ENCODE results near the gene CTNNBIP1. TPM values are rescaled to one million over a fixed set of nuclear protein-coding genes. Genes with fewer than 3 reads are reported as not detected.

The CTNNBIP1 gene
- total and polyA plus RNA-seq, 9 of the 15 experiments (the other 6 are each of a cell fraction or from before 2014, with no cell fraction given): 0.65 to 29.2 (median 14.7) TPM

DNA sequence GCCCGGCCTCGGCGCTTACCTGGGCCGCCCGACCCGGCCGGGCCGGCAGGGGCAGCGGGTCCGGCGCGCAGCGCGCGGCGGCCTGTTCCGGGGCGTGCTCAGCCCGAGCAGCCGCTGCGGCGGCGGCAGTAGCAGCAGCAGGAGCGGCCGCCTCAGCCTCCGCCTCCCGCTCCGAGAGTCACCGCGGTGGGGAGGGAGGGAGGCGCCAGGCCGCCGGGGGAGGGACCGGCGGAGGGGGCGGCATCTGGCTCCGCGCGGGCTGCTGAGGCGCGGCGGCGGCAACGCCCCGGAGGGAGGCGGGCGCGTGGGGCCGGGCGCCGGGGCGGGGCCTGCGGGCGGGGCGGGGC is at the start of gene CTNNBIP1 (continued):
- TF ChIP-seq, protein P1, sequence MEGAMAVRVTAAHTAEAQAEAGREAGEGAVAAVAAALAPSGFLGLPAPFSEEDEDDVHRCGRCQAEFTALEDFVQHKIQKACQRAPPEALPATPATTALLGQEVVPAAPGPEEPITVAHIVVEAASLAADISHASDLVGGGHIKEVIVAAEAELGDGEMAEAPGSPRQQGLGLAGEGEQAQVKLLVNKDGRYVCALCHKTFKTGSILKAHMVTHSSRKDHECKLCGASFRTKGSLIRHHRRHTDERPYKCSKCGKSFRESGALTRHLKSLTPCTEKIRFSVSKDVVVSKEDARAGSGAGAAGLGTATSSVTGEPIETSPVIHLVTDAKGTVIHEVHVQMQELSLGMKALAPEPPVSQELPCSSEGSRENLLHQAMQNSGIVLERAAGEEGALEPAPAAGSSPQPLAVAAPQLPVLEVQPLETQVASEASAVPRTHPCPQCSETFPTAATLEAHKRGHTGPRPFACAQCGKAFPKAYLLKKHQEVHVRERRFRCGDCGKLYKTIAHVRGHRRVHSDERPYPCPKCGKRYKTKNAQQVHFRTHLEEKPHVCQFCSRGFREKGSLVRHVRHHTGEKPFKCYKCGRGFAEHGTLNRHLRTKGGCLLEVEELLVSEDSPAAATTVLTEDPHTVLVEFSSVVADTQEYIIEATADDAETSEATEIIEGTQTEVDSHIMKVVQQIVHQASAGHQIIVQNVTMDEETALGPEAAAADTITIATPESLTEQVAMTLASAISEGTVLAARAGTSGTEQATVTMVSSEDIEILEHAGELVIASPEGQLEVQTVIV (CRISPR knock-in tag; IDR thresholded peaks at IDR 0.05; ENCODE audit: borderline replicate concordance): no peak
- no peak for TF ChIP-seq KHSRP (IDR thresholded peaks at IDR 0.05)
- TF ChIP-seq SLC30A9 (CRISPR knock-in tag; IDR thresholded peaks at IDR 0.05): no peak
- no peak for TF ChIP-seq ETS2 (tag; IDR thresholded peaks at IDR 0.05; ENCODE audit: borderline replicate concordance, poor library complexity, severe bottlenecking)
- TF ChIP-seq PCBP1 (IDR thresholded peaks at IDR 0.05; ENCODE audit: low read depth, low read length, poor library complexity, severe bottlenecking): peak; percentile 58
- TF ChIP-seq ZNF134 (CRISPR knock-in tag; conservative IDR thresholded peaks at IDR 0.05): no peak
- no peak for TF ChIP-seq ZNF780A (CRISPR knock-in tag; IDR thresholded peaks at IDR 0.05)
- TF ChIP-seq RBM34 (IDR thresholded peaks at IDR 0.05; ENCODE audit: borderline replicate concordance, insufficient read depth, low read length): no peak
- no peak for TF ChIP-seq KLF1 (tag; IDR thresholded peaks at IDR 0.05)
- peak; percentile 9; the same call in 1 of the 2 replicates for TF ChIP-seq GABPA (tag; conservative IDR thresholded peaks at IDR 0.05; ENCODE audit: low read depth)
- TF ChIP-seq ILK (tag; IDR thresholded peaks at IDR 0.05; ENCODE audit: borderline replicate concordance, low read depth): no peak
- TF ChIP-seq ZNF586 (CRISPR knock-in tag; conservative IDR thresholded peaks at IDR 0.05): no peak
- TF ChIP-seq, protein P2, sequence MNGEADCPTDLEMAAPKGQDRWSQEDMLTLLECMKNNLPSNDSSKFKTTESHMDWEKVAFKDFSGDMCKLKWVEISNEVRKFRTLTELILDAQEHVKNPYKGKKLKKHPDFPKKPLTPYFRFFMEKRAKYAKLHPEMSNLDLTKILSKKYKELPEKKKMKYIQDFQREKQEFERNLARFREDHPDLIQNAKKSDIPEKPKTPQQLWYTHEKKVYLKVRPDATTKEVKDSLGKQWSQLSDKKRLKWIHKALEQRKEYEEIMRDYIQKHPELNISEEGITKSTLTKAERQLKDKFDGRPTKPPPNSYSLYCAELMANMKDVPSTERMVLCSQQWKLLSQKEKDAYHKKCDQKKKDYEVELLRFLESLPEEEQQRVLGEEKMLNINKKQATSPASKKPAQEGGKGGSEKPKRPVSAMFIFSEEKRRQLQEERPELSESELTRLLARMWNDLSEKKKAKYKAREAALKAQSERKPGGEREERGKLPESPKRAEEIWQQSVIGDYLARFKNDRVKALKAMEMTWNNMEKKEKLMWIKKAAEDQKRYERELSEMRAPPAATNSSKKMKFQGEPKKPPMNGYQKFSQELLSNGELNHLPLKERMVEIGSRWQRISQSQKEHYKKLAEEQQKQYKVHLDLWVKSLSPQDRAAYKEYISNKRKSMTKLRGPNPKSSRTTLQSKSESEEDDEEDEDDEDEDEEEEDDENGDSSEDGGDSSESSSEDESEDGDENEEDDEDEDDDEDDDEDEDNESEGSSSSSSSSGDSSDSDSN (IDR thresholded peaks at IDR 0.05; ENCODE audit: borderline replicate concordance in 1 of 2, low read depth in 2 of 2, low read length in 2 of 2): peak; percentile 75 to 95; a peak in 2 of 4 replicates
- TF ChIP-seq, protein P3, sequence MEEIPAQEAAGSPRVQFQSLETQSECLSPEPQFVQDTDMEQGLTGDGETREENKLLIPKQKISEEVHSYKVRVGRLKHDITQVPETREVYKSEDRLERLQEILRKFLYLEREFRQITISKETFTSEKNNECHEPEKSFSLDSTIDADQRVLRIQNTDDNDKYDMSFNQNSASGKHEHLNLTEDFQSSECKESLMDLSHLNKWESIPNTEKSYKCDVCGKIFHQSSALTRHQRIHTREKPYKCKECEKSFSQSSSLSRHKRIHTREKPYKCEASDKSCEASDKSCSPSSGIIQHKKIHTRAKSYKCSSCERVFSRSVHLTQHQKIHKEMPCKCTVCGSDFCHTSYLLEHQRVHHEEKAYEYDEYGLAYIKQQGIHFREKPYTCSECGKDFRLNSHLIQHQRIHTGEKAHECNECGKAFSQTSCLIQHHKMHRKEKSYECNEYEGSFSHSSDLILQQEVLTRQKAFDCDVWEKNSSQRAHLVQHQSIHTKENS (CRISPR knock-in tag; IDR thresholded peaks at IDR 0.05): no peak
- TF ChIP-seq ZNF143 (CRISPR knock-in tag; IDR thresholded peaks at IDR 0.05): no peak
- TF ChIP-seq RBM17 (IDR thresholded peaks at IDR 0.05; ENCODE audit: borderline replicate concordance, low read depth, low read length): no peak
- TF ChIP-seq, protein P4, sequence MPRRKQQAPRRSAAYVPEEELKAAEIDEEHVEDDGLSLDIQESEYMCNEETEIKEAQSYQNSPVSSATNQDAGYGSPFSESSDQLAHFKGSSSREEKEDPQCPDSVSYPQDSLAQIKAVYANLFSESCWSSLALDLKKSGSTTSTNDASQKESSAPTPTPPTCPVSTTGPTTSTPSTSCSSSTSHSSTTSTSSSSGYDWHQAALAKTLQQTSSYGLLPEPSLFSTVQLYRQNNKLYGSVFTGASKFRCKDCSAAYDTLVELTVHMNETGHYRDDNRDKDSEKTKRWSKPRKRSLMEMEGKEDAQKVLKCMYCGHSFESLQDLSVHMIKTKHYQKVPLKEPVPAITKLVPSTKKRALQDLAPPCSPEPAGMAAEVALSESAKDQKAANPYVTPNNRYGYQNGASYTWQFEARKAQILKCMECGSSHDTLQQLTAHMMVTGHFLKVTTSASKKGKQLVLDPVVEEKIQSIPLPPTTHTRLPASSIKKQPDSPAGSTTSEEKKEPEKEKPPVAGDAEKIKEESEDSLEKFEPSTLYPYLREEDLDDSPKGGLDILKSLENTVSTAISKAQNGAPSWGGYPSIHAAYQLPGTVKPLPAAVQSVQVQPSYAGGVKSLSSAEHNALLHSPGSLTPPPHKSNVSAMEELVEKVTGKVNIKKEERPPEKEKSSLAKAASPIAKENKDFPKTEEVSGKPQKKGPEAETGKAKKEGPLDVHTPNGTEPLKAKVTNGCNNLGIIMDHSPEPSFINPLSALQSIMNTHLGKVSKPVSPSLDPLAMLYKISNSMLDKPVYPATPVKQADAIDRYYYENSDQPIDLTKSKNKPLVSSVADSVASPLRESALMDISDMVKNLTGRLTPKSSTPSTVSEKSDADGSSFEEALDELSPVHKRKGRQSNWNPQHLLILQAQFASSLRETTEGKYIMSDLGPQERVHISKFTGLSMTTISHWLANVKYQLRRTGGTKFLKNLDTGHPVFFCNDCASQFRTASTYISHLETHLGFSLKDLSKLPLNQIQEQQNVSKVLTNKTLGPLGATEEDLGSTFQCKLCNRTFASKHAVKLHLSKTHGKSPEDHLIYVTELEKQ (CRISPR knock-in tag; IDR thresholded peaks at IDR 0.05): no peak
- no peak for TF ChIP-seq KDM1A (IDR thresholded peaks at IDR 0.05)
- TF ChIP-seq PTRF (tag; IDR thresholded peaks at IDR 0.05): no peak
- TF ChIP-seq PHF21A (IDR thresholded peaks at IDR 0.05; ENCODE audit: borderline replicate concordance, low read depth): no peak
